CD8-positive, alpha-beta memory T cell (primary cell): Measurements from ENCODE around the gene EMC9. TPM values are rescaled to one million over a fixed set of nuclear protein-coding genes. Genes with fewer than 3 reads are reported as not detected.

Experiments used
- CTCF ChIA-PET: fragments of 350-600 bp; sonication (Branson Sonifier 250); formaldehyde crosslinking; loops from one replicate; lab custom pipeline; 2021; ENCODE audit warnings: antibody characterized with exemption; lab: Charles Lee
- POLR2A ChIA-PET: fragments of 350-600 bp; sonication (Branson Sonifier 250); formaldehyde crosslinking; loops from one replicate; lab custom pipeline; 2021; ENCODE audit warnings: antibody characterized with exemption; lab: Charles Lee
- DNase-seq, 5 donors: peaks; one replicate each; pipeline versions ENCODE4 v3.0.0 to v3.0.0-alpha.2; 2020 to 2022; ENCODE audit warnings: mixed read lengths in 1 of 5
- H3K27ac ChIP-seq: one replicate; pipeline ENCODE4 v1.7.0; 2013; ENCODE audit warnings: low read depth, mild to moderate bottlenecking, low read length, moderate library complexity
- H3K27me3 ChIP-seq: 2 replicates; pipeline ENCODE4 v1.7.0; 2013; ENCODE audit warnings: low read length, mild to moderate bottlenecking; ENCODE audit not compliant: insufficient read depth, poor library complexity, severe bottlenecking
- H3K36me3 ChIP-seq: 2 replicates; pipeline ENCODE4 v1.7.0; 2013; ENCODE audit warnings: mild to moderate bottlenecking, low read length, moderate library complexity; ENCODE audit not compliant: insufficient read depth
- H3K4me1 ChIP-seq: 2 replicates; pipeline ENCODE4 v1.7.0; 2013; ENCODE audit warnings: mild to moderate bottlenecking, low read length, moderate library complexity; ENCODE audit not compliant: insufficient read depth
- H3K4me3 ChIP-seq: 2 replicates; pipeline ENCODE4 v1.7.0; 2013; ENCODE audit warnings: mild to moderate bottlenecking, low read length
- H3K9me3 ChIP-seq: 2 replicates; pipeline ENCODE4 v1.7.0; 2013; ENCODE audit warnings: mild to moderate bottlenecking, low read length
- H3K27ac Mint-ChIP-seq, 8 donors: one replicate each; pipeline ENCODE4 v1.8.0; 2020 to 2021; ENCODE audit warnings: mixed read lengths in 8 of 8, mild to moderate bottlenecking in 6 of 8, inconsistent platforms in 3 of 8, moderate library complexity in 3 of 8
- H3K27me3 Mint-ChIP-seq, 2 donors: one replicate each; pipeline ENCODE4 v1.8.0; 2020 to 2021; ENCODE audit warnings: mixed read lengths in 2 of 2, mild to moderate bottlenecking in 1 of 2, moderate library complexity in 1 of 2
- H3K36me3 Mint-ChIP-seq, 3 donors: one replicate each; pipeline ENCODE4 v1.8.0; 2020 to 2021; ENCODE audit warnings: mixed read lengths in 3 of 3, inconsistent platforms in 1 of 3, mild to moderate bottlenecking in 1 of 3
- H3K4me1 Mint-ChIP-seq, 3 donors: one replicate each; pipeline ENCODE4 v1.8.0; 2020 to 2021; ENCODE audit warnings: mixed read lengths in 3 of 3, inconsistent platforms in 1 of 3, mild to moderate bottlenecking in 1 of 3
- H3K4me3 Mint-ChIP-seq, 7 donors: one replicate each; pipeline ENCODE4 v1.8.0; 2020 to 2021; ENCODE audit warnings: mixed read lengths in 7 of 7, mild to moderate bottlenecking in 6 of 7, moderate library complexity in 4 of 7, inconsistent platforms in 2 of 7
- H3K9me3 Mint-ChIP-seq, 5 donors: one replicate each; pipeline ENCODE4 v1.8.0; 2020 to 2022; ENCODE audit warnings: mixed read lengths in 5 of 5, mild to moderate bottlenecking in 3 of 5, moderate library complexity in 2 of 5, inconsistent platforms in 1 of 5
- polyA plus RNA-seq: library from polyadenylated mRNA; unstranded; fragments of 300-500 nt; fragmentation: Illumina TruSeq; gene quantifications from one replicate; pipeline ENCODE4 v1.2.3, GENCODE V29; 2021
- total RNA-seq, 2 experiments: library from RNA; stranded (reverse); gene quantifications; one replicate each; pipeline ENCODE4 v1.2.3, GENCODE V29; 2021

EMC9 gene
- total and polyA plus RNA-seq, 3 experiments from 2014 or later, result 15.0 to 30.2 (median 28.1) TPM

DNA sequence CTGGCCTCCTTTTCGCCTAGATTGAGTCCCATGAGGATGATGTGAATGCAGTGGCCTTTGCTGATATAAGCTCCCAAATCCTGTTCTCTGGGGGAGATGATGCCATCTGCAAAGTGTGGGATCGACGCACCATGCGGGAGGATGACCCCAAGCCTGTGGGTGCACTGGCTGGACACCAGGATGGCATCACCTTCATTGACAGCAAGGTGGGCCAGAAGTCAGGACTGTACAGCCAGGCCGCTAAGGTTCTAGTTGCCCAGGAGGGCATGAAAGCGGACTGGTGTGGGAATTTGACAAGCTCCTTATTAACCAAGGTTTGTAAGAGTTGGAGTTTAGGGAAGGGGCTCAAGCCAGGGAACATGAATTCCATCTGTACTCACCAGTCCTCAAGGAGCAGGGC is 21.7 kb downstream of the EMC9 start:
- H3K27me3 ChIP-seq, result no peaks in the 10 kb centered on the region
- Mint-ChIP-seq H3K4me1 (peaks cover 27 to 37% (median 29%) of the 10 kb centered on the region in 3 donors), H3K27me3 (peaks cover 0 to 4% of the 10 kb centered on the region in 2 donors), H3K27ac (peak overlapping the region in 1 of 8 donors; percentile 46), H3K36me3 (peaks cover 5 to 84% (median 25%) of the 10 kb centered on the region in 3 donors), H3K9me3 (no peaks in the 10 kb centered on the region), H3K4me3 (peak overlapping the region in 1 of 7 donors; percentile 44)
- H3K4me1 ChIP-seq, result peaks cover 24% of the 10 kb centered on the region
- POLR2A ChIA-PET, result no interaction called here
- CTCF ChIA-PET, result interaction anchor here (1.3 to 2.4 kb wide), 3 partner anchors 27 to 214 kb away, joined by 3 to 13 read pairs (median 4); partner anchors contain the start of genes IRF9, PSME2 and RNF31
- no peak for DNase-seq
- H3K9me3 ChIP-seq, result no peaks in the 10 kb centered on the region
- no peak overlapping the region for H3K4me3 ChIP-seq
- H3K36me3 ChIP-seq, result peaks cover 61% of the 10 kb centered on the region
- no peak overlapping the region for H3K27ac ChIP-seq

DNA sequence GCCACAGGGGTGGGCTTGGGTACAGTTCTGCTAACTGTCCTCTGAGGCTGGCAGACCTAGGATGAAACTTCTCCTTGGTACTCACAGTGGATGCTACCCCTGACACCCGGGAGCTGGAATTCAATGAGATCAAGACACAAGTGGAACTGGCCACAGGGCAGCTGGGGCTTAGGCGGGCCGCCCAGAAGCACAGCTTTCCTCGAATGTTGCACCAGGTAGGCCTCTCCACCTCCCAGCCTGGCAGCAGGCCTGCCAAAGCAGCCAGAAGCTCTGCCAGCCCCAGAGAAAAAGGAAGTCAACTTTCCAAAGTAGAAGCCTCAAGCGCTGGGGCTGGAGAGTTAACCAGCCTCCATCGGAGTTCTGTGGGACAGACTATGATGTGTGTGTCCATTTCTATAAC is 24.2 kb downstream of the EMC9 start:
- CTCF ChIA-PET, result interaction anchor here (1.2 to 4.4 kb wide), 7 partner anchors 8 to 44 kb away, joined by 4 to 34 read pairs (median 9); partner anchors contain the start of genes EMC9, IRF9, PSME1 and PSME2
- Mint-ChIP-seq H3K4me3 (peak overlapping the region in 1 of 7 donors; percentile 49), H3K9me3 (no peaks in the 10 kb centered on the region), H3K36me3 (peaks cover 5 to 70% (median 22%) of the 10 kb centered on the region in 3 donors), H3K27ac (peak overlapping the region in 1 of 8 donors; percentile 36), H3K27me3 (peaks cover 0 to 5% of the 10 kb centered on the region in 2 donors), H3K4me1 (peaks cover 30 to 37% (median 33%) of the 10 kb centered on the region in 3 donors)
- no peak overlapping the region for H3K4me3 ChIP-seq
- peaks cover 45% of the 10 kb centered on the region for H3K36me3 ChIP-seq
- POLR2A ChIA-PET, result interaction anchor here (1.1 to 4.6 kb wide), 2 partner anchors 15 to 20 kb away, joined by 4 to 58 read pairs; partner anchors contain the start of gene PSME1
- no peak overlapping the region for H3K27ac ChIP-seq
- no peaks in the 10 kb centered on the region for H3K27me3 ChIP-seq
- no peaks in the 10 kb centered on the region for H3K9me3 ChIP-seq
- peaks cover 28% of the 10 kb centered on the region for H3K4me1 ChIP-seq
- no peak for DNase-seq

DNA sequence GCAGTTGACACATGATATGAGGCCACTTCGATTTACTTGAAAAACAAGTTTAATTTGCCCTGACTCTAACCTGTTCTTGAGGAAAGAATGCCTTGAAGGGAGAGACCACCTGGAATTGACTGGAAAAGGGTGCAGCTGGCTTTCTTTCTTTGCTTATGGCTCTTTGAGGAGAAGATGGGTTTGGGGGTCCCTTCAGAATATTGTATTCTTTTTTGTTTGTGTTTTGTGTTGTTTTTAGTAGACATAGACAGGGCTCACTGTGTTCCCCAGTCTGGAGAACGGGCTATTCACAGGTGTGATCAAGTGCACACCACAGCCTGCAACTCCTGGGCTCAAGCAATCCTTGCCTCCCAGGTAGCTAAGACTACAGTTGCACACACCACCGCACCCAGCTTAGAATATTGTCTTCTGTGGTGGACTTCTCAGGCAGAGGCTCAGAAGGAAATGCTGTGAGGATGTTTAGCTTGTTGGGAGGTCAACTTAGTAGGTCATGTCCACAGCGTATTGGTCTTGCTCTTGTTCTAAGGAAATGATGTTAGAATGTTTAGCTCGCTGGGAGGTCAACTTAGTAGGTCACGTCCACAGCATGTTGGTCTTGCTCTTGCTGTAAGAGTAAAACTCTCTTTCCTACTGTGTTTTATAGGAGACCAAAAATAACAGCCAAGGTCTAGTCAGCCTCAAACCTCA is 25.1 kb downstream of the EMC9 start:
- POLR2A ChIA-PET, result interaction anchor here (1.1 to 4.6 kb wide), 6 partner anchors 16 to 163 kb away, joined by 3 to 58 read pairs (median 21); partner anchors contain the start of genes DHRS4, EMC9, PCK2 and PSME1
- Mint-ChIP-seq H3K36me3 (peaks cover 5 to 65% (median 19%) of the 10 kb centered on the region in 3 donors), H3K27ac (peak overlapping the region; percentile 79 to 100 (median 99))

DNA sequence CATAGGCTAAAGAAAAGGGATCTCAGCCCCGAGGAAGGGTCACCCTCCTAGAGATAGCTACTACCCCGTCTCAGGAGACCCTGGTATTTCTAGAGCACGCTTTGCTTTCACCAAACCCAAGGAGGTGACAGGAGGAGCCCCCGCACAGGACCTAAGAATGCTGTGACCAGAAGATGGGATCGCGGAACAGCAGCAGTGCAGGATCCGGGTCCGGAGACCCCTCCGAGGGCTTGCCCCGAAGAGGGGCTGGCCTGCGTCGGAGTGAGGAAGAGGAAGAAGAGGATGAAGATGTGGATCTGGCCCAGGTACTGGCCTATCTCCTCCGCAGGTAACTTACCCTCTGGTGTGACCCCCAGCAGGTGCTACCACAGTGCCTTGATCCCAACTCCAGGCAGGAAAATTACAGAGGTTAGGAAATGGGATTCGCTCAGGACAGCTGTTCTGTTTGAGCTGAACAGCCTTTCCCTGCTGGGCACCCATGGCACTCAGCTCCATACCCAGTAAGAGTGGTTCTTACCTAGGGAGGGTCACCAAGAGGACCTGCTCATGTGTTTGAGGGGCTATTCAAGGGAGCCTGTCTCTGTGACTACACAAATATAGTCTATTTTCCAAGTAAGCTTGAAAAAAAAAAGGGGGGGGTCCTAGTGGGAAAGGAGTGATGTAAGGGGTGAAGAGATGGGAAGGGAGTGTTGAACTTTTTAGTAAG is 25.8 kb downstream of the EMC9 start:
- Mint-ChIP-seq H3K36me3 (peaks cover 5 to 58% (median 19%) of the 10 kb centered on the region in 3 donors), H3K4me1 (peaks cover 30 to 37% (median 35%) of the 10 kb centered on the region in 3 donors), H3K9me3 (no peaks in the 10 kb centered on the region), H3K27me3 (peaks cover 0 to 5% of the 10 kb centered on the region in 2 donors), H3K4me3 (peak overlapping the region; percentile 96 to 100 (median 98)), H3K27ac (peak overlapping the region; percentile 98 to 100 (median 99))
- CTCF ChIA-PET, result interaction anchor here (1.0 to 4.4 kb wide), 19 partner anchors 9 to 326 kb away, joined by 3 to 34 read pairs (median 8); partner anchors contain the start of genes CHMP4A, CIDEB, EMC9 and IPO4
- no peak for DNase-seq
- Histone ChIP-seq H3K4me1 (peaks cover 28% of the 10 kb centered on the region), H3K27ac (peak overlapping the region; percentile 98), H3K4me3 (peak overlapping the region; percentile 93), H3K36me3 (peaks cover 32% of the 10 kb centered on the region), H3K9me3 (no peaks in the 10 kb centered on the region), H3K27me3 (no peaks in the 10 kb centered on the region)
- POLR2A ChIA-PET, result interaction anchor here (0.9 to 4.6 kb wide), 19 partner anchors 10 to 795 kb away, joined by 3 to 58 read pairs (median 10); partner anchors contain the start of genes CHMP4A, DHRS1, DHRS4 and EMC9

More for the DNA sequence above, 25.1 kb downstream of the EMC9 start:
- H3K4me1 Mint-ChIP-seq, result peaks cover 30 to 37% (median 33%) of the 10 kb centered on the region in 3 donors
- H3K4me3 Mint-ChIP-seq, result peak overlapping the region; percentile 96 to 100 (median 98)
- H3K27ac ChIP-seq, result peak overlapping the region; percentile 98
- peak overlapping the region; percentile 93 for H3K4me3 ChIP-seq
- CTCF ChIA-PET, result interaction anchor here (1.0 to 4.4 kb wide), 12 partner anchors 7 to 192 kb away, joined by 3 to 34 read pairs (median 10); partner anchors contain the start of genes CHMP4A, CIDEB, EMC9 and IPO4
- peaks cover 39% of the 10 kb centered on the region for H3K36me3 ChIP-seq
- no peaks in the 10 kb centered on the region for H3K9me3 ChIP-seq
- peaks cover 28% of the 10 kb centered on the region for H3K4me1 ChIP-seq
- no peaks in the 10 kb centered on the region for H3K9me3 Mint-ChIP-seq
- H3K27me3 Mint-ChIP-seq, result peaks cover 0 to 5% of the 10 kb centered on the region in 2 donors
- H3K27me3 ChIP-seq, result no peaks in the 10 kb centered on the region
- no peak for DNase-seq

DNA sequence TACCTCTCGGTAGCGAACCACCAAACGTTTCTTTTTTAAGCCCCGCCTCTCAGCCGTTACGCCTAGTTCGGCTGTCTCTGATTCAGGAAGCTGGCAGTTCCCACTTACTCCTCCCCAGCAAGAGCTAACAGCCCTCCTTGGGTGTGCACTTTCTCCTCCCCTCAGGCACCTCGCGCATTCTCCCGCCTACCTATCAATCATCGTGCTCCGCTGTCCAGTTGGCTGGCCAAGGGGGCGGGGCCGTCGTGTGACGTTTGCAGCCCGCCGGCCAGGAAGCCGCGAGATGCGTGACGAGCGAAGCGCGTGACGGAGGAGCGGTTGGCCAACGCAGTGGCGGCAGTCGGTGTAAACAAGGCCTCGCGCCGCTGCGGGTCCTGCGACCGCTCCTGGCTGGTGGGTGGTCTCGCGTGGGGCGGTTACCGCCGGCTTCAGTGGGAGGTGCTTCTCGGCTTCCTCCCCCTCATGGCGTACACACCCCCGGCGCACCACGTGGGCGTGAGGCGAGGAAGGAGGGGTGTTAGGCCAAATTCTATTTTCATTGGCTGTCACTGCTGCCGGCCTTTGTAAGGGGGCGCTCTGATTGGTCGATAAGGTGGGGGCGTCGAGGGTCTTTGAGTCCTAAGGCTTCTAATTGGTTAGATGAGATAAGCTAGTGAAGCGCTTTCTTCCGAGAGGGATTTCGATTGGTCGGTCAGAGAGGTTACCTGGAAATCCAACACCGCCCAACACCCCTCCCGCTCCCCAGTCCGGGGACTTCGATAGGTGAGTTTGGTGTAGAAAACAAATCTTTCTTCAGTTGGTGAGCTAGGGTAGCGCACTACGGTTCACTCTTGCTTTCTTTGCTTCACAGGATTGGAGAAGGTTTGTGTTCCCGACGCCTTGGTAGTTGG is 26.6 kb downstream of the EMC9 start, which contains the start of the genes DCAF11 and NRL:
TSS of gene DCAF11 (plus strand) at position 246 of the 890 bp plus-strand sequence. CDS start 818 bp downstream, outside the sequence.
TSS of gene NRL (minus strand) at position 418 of the 890 bp plus-strand sequence. CDS start 32,101 bp downstream, outside the sequence.
- Mint-ChIP-seq H3K4me3 (peak within 1 kb of the TSS; percentile 96 to 100 (median 98)), H3K27ac (peak within 1 kb of the TSS; percentile 98 to 100 (median 99)), H3K9me3 (no peaks in the 10 kb centered on the region), H3K36me3 (peaks cover 5 to 54% (median 19%) of the 10 kb centered on the region in 3 donors), H3K4me1 (peaks cover 30 to 37% (median 36%) of the 10 kb centered on the region in 3 donors), H3K27me3 (peaks cover 0 to 5% of the 10 kb centered on the region in 2 donors)
- ChIA-PET CTCF (interaction anchor here (0.8 to 4.4 kb wide), 23 partner anchors 8 to 327 kb away, joined by 3 to 34 read pairs (median 6); partner anchors contain the start of genes CHMP4A, CIDEB, EMC9 and IPO4), POLR2A (interaction anchor here (0.7 to 4.6 kb wide), 22 partner anchors 11 to 794 kb away, joined by 3 to 58 read pairs (median 6); partner anchors contain the start of genes CHMP4A, DHRS1, DHRS4 and EMC9)
- peak; percentile 97 to 100 (median 99) for DNase-seq
- peaks cover 27% of the 10 kb centered on the region for H3K36me3 ChIP-seq
- H3K9me3 ChIP-seq, result no peaks in the 10 kb centered on the region
- H3K27me3 ChIP-seq, result no peaks in the 10 kb centered on the region
- H3K4me3 ChIP-seq, result peak within 1 kb of the TSS; percentile 99
- H3K4me1 ChIP-seq, result peaks cover 28% of the 10 kb centered on the region
- H3K27ac ChIP-seq, result peak within 1 kb of the TSS; percentile 98

DNA sequence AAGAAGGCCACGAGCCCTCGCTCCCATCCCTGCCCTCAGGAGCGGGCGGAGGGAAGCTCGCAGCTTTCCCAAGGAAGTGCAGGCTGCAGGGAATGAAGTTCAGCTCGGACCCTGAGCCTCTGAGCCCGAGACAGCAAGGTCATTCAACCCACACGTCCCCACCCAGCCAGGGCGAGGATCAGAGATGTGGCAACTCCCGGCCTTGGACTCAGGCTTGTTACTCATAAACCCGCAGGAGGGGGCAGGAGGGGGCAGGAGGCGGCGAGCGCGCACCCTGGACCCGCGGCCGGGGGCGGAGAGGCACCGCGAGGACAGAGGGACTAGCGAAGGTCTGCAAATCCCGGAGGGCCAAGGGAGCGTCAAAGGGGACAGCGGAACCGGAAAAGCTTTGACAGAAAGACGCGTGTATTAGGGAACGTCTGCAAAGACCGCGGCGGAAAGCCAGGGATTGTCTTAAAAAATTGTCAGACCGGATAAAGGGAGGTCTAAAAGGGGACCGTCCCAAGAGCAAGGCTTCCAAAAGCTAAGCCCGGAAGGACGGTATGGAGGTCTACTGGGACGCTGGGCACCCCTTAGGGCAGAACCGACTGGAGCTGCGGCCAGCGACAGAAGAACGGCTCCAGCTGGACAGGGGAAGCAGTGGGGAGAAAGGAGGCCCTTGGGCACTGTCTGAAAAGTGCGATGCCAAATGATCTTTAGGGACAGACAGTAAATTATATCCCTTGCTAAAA is 27.4 kb downstream of the EMC9 start:
- no peaks in the 10 kb centered on the region for H3K9me3 ChIP-seq
- Mint-ChIP-seq H3K36me3 (peaks cover under 1 to 46% (median 13%) of the 10 kb centered on the region in 3 donors), H3K9me3 (no peaks in the 10 kb centered on the region), H3K4me1 (peaks cover 31 to 39% (median 38%) of the 10 kb centered on the region in 3 donors), H3K27me3 (peaks cover 0 to 5% of the 10 kb centered on the region in 2 donors), H3K4me3 (peak overlapping the region; percentile 96 to 100 (median 98)), H3K27ac (peak overlapping the region; percentile 98 to 100 (median 99))
- H3K36me3 ChIP-seq, result peaks cover 19% of the 10 kb centered on the region
- peak overlapping the region; percentile 99 for H3K4me3 ChIP-seq
- POLR2A ChIA-PET, result interaction anchor here (0.7 to 4.6 kb wide), 19 partner anchors 12 to 317 kb away, joined by 3 to 58 read pairs (median 10); partner anchors contain the start of genes CHMP4A, DHRS1, EMC9 and IRF9
- DNase-seq, result peak in 4 of 5 donors; percentile 69 to 88 (median 79)
- CTCF ChIA-PET, result interaction anchor here (0.8 to 4.4 kb wide), 18 partner anchors 8 to 194 kb away, joined by 3 to 34 read pairs (median 6); partner anchors contain the start of genes CIDEB, EMC9, IRF9 and PSME1
- H3K27me3 ChIP-seq, result no peaks in the 10 kb centered on the region
- H3K4me1 ChIP-seq, result peaks cover 34% of the 10 kb centered on the region
- H3K27ac ChIP-seq, result peak overlapping the region; percentile 98
